HAP-1 (cell line): ENCODE data around the gene OGFOD3.
"Not testable (repeated sequence)": the region's sequence is repeated elsewhere in the genome, so short reads cannot be mapped to it uniquely, and the experiment has no call there.

Experiments
- DNase-seq, 2 experiments: peaks; one replicate each; pipeline ENCODE4 v3.0.0-alpha.2; 2016 to 2020; ENCODE audit warnings: low spot score in 2 of 2
- H3K27me3 ChIP-seq: fragments of 250-450 bp; sonication (Bioruptor Pico); 2 replicates; pipeline ENCODE4 v1.5.1; 2020; ENCODE audit warnings: low read depth, mild to moderate bottlenecking, moderate library complexity
- H3K36me3 ChIP-seq: fragments of 250-450 bp; sonication (Bioruptor Pico); replicated peaks from 2 replicates; pipeline ENCODE4 v1.5.1; 2020; ENCODE audit warnings: mild to moderate bottlenecking
- H3K4me1 ChIP-seq: fragments of 250-450 bp; sonication (Bioruptor Pico); 2 replicates; pipeline ENCODE4 v1.5.1; 2020; ENCODE audit warnings: mild to moderate bottlenecking
- H3K4me3 ChIP-seq: fragments of 250-450 bp; sonication (Bioruptor Pico); 2 replicates; pipeline ENCODE4 v1.5.1; 2020; ENCODE audit warnings: mild to moderate bottlenecking, moderate library complexity
- H3K9me3 ChIP-seq: fragments of 250-450 bp; sonication (Bioruptor Pico); 2 replicates; pipeline ENCODE4 v1.5.1; 2020; ENCODE audit warnings: mild to moderate bottlenecking, moderate library complexity
- in situ Hi-C: fragments of 300-500 bp; cut with MboI; formaldehyde crosslinking; loops from 3 replicates; pipeline ENCODE4 v1.14.3; 2020; ENCODE audit warnings: low sequenced_read_pairs, inconsistent platforms, mixed read lengths

The OGFOD3 gene

DNA sequence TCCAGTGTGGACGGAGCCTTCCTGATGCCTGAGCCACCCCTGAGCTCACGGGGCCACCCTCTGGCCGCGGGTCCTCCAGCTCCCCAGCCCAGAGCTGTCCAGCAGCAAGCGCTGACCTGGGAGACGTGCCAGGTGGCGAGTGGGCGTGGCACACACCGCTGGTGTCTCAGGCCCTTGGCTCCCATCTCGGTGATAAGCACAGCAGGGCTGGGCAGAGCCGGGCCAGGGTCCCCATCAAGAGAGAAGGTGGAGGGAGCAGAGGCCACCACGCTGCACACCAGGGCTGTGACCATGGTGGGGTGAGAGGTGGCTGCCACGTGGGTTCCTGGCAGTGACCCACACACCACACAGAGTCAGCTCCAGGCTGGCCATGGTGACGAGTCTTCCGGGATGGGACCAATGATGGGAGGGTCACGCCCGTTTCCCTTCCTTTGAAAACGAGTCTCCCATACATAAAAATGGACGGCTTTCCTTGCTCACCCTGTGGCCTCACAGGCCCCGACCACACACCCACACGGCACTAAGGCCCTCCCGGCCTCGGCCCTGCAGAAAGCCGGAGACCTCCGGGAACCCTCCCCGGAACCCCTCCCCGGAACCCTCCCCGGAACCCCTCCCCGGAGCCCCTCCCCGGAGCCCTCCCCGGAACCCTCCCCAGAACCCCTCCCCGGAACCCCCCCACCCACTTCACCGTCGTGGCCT, 30.0 kb downstream of the OGFOD3 start:
- DNase-seq: peak in 1 of 2 experiments; percentile 32
- Histone ChIP-seq H3K27me3 (peaks cover 6% of the 10 kb centered on the region; the same call in 1 of the 2 replicates), H3K36me3 (no peaks in the 10 kb centered on the region), H3K4me1 (no peaks in the 10 kb centered on the region), H3K9me3 (no peaks in the 10 kb centered on the region), H3K4me3 (no peak overlapping the region)
- in situ Hi-C loops: no loop called here

DNA sequence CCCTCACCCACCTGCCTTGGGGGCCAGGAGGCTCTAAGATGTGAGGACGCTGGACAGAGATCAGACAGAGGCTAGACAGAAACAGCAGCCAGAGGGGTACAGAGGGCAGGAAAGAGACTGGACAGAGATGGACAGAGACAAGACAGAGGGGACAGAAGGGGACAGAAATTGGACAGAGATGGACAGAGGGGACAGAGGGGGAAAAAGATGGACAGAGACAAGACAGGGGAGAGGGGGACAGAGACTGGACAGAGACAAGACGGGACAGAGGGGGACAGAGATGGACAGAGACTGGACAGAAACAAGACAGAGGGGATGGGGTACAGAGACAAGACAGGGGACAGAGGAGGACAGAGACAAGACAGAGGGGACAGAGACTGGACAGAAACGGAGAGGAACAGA, 30.7 kb downstream of the OGFOD3 start:
- Histone ChIP-seq H3K4me3 (no peak overlapping the region), H3K36me3 (no peaks in the 10 kb centered on the region), H3K4me1 (no peaks in the 10 kb centered on the region), H3K9me3 (no peaks in the 10 kb centered on the region), H3K27me3 (peaks cover 6% of the 10 kb centered on the region; the same call in 1 of the 2 replicates)
- in situ Hi-C loops: no loop called here
- no peak for DNase-seq

DNA sequence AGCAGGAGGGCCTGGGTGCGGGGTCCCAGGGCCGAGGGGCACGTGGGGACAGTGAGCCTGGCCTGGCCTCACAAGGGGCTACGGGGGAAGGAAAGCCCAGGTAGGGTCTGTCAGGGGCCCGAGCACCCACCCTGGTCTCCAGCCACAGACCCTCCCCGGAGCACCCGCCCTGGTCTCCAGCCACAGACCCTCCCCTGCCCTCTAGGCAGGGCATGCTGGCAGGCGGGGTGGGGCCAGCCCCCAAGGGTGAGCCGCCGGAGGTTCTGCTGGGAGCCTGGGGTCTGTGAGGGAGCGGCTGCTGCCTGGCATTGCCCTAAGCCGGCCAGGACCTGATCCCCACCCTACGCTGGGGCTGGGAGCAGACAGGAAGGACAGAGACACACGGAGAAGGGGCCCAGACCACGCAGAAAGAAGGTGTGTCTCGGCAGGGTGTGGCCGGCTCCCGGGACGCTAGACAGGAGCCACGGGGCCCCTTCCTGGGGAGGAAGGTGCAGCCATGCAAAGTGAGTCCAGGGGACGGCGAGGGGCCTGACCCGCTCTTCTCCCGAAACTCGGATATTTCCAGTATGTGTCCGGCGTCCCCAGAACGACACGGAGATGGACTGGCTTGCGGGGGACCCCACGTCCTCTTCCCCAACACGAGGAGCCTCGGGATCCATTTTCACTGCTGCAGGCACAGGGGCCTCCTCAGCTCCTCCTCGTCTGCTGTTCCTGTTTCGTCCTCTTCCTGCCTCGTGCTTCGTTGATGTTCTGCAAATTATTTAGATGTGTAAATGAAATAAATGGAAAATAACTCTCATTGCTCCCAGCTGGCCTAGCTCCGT, 31.3 kb downstream of the OGFOD3 start:
- Histone ChIP-seq H3K36me3 (no peaks in the 10 kb centered on the region), H3K4me3 (no peak overlapping the region), H3K9me3 (no peaks in the 10 kb centered on the region), H3K4me1 (no peaks in the 10 kb centered on the region), H3K27me3 (peaks cover 6% of the 10 kb centered on the region; the same call in 1 of the 2 replicates)
- no peak for DNase-seq
- in situ Hi-C loops: no loop called here

DNA sequence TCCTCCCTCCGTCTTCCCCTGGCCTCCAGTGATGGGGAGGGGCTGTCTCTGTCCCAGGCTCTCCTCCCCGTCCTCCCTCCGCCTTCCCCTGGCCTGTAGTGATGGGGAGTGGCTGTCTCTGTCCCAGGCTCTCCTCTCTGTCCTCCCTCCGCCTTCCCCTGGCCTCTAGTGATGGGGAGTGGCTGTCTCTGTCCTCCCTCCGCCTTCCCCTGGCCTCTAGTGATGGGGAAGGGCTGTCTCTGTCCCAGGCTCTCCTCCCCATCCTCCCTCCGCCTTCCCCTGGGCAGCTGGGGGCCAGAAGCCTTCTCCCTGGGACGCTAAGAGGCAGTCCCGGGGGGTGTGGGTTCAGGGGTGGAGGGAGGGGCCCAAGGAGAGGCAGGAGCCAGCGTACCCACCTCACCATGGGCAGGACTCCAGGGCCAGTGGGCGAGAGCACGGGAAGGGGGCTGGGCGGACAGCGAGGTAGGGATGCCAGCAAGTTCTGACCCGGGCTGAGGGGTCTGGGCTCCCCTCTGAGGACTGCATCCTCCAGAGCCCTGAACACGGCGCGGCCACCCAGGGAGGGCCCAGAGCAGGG, 32.0 kb downstream of the OGFOD3 start:
- in situ Hi-C loops: no loop called here
- no peak for DNase-seq

DNA sequence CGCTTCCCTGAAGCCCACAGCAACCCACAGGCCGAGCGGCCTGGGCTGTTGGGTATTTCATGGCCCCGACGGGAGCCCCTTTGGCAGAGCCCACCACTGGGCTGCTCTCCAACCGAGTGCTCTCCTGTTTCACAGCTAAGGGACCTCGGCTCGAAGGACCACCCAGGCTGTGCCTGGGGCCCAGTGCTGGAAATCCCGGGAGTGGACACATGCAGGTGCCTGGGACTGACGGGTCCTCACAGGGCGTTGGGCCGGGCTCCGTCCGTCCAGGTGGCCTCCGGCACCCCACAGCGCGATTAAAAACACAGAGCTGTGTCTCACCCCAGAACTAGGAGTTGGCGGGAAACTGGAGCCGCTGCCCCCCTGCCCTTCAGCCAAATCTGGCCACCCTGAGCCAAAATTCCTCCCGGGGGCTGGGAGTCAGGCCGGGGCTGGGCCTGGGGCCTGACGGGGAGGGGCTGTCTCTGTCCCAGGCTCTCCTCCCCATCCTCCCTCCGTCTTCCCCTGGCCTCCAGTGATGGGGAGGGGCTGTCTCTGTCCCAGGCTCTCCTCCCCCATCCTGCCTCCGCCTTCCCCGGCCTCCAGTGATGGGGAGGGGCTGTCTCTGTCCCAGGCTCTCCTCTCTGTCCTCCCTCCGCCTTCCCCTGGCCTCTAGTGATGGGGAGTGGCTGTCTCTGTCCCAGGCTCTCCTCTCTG, 32.7 kb downstream of the OGFOD3 start:
- no peak for DNase-seq
- H3K4me1 ChIP-seq: no peaks in the 10 kb centered on the region
- no peaks in the 10 kb centered on the region for H3K9me3 ChIP-seq
- H3K27me3 ChIP-seq: peaks cover 6% of the 10 kb centered on the region; the same call in 1 of the 2 replicates
- no peaks in the 10 kb centered on the region for H3K36me3 ChIP-seq
- in situ Hi-C loops: no loop called here
- no peak overlapping the region for H3K4me3 ChIP-seq

More for the DNA sequence above, 32.0 kb downstream of the OGFOD3 start:
- Histone ChIP-seq H3K4me1 (no peaks in the 10 kb centered on the region), H3K27me3 (peaks cover 6% of the 10 kb centered on the region; the same call in 1 of the 2 replicates), H3K4me3 (no peak overlapping the region), H3K36me3 (no peaks in the 10 kb centered on the region), H3K9me3 (no peaks in the 10 kb centered on the region)

DNA sequence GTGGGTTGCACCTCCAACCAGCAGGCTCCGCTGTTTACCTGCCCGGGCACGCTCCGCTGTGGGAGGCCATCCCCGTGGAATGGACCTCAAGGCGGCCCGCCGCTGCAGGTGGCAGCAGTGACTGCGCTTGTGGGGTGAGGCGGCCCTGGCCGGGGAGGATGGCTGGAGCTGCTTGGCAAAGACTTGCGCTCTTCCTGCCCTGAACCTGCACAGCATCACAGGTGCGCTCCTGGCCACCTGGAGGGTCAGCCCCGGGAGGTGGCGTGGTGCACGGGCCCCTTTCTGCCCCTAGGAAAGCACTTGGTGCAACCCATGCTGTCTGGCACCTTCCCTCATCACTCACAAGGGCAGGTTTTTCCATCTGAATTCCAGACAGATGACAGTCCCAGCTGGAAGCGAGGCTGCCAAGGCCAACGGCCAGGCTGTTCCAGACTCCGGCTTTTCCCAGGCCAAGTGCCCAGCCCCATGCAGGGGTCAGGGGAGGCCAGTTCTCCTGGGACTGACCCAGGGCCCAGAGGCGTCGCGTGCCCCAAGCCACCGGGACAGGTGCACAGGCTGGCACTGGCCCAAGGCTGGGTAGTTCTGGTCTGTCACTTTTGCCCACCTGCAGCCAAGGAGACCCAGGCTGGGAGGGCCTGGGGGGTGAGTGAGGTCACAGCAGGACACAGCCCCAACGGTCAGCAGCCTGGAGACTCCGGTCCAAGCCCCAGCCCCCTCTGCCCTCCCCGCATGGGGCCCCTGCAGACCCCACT, 33.5 kb downstream of the OGFOD3 start:
- no peaks in the 10 kb centered on the region for H3K9me3 ChIP-seq
- H3K36me3 ChIP-seq: no peaks in the 10 kb centered on the region
- H3K4me3 ChIP-seq: no peak overlapping the region
- no peak for DNase-seq
- peaks cover 6% of the 10 kb centered on the region; the same call in 1 of the 2 replicates for H3K27me3 ChIP-seq
- H3K4me1 ChIP-seq: no peaks in the 10 kb centered on the region
- in situ Hi-C loops: no loop called here

DNA sequence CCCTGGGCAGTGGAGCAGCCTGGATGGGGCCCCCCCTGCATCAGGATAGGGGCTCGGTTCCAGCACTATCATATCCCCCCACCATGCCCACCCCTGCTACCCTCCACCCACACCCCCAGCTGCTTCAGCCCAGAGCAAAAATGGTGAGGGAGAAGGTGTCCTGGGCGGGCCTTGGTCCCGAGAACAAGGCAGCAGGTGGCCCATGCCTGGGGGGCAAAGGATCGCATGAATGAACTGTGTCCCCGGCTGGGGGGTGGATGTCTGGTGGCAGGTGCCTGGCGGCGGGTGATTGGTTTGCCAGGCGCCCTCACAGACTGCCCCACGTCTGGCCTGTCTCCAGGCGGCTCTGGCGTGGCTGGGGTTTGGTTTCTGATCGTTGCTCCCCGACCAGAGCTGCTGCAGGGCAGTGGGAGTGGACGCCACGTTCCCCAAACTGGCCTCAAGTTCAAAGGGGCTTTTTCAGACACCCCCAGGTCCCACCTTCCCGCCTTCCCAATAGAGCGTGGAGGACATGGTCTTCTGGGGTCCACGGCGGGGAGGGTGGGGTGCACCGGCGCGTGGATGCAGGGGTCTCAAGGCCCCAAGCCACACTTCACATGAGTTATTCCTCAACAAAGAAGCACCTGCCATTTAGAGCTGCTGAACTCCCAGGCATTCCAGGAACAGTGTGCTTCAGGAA, 34.2 kb downstream of the OGFOD3 start:
- in situ Hi-C loops: no loop called here
- no peaks in the 10 kb centered on the region for H3K9me3 ChIP-seq
- H3K36me3 ChIP-seq: no peaks in the 10 kb centered on the region
- H3K27me3 ChIP-seq: peaks cover 6% of the 10 kb centered on the region; the same call in 1 of the 2 replicates
- H3K4me3 ChIP-seq: no peak overlapping the region
- no peaks in the 10 kb centered on the region for H3K4me1 ChIP-seq
- no peak for DNase-seq

DNA sequence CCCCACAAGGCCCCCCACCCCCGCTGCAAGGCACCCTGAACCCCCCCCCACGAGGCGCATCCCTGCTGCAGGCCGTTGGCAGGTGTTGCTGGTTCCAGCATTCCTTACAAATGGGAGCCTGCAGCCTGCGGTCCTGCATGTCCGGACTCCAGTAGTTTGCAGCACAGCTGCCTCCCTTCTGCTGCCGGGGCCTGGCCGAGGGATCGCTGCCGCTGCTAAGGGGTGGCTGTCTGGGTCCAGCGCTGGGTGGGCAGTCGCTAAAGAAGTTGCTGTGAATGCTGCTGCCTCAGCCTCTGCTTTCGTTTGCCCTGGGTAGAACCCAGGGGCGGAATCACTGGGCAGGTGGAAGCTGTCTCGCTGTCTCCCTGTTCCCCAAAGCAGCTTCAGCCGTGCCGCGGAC, 35.0 kb downstream of the OGFOD3 start:
- DNase-seq: no peak
- H3K27me3 ChIP-seq: peaks cover 6% of the 10 kb centered on the region; the same call in 1 of the 2 replicates
- in situ Hi-C loops: no loop called here
- no peak overlapping the region for H3K4me3 ChIP-seq
- no peaks in the 10 kb centered on the region for H3K36me3 ChIP-seq
- H3K9me3 ChIP-seq: no peaks in the 10 kb centered on the region
- H3K4me1 ChIP-seq: no peaks in the 10 kb centered on the region

DNA sequence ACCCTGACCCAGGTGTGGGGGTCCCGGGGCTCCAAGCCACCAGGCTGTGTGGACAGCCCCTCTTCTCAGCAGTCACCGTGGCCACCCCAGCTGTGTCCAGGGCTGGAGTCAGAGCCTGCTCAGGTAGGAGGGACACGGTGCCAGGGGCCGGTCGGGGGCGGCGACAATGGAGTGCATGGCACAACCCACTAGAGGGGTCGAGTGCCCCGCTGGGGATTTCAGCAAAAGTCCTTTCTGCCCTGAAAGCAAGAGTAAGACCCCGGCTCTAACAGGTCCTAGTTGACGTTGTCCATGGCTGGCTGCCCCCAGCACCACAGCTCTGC, 35.5 kb downstream of the OGFOD3 start:
- H3K9me3 ChIP-seq: no peaks in the 10 kb centered on the region
- H3K4me3 ChIP-seq: no peak overlapping the region
- in situ Hi-C loops: no loop called here
- peaks cover 6% of the 10 kb centered on the region; the same call in 1 of the 2 replicates for H3K27me3 ChIP-seq
- H3K36me3 ChIP-seq: no peaks in the 10 kb centered on the region
- DNase-seq: no peak
- H3K4me1 ChIP-seq: no peaks in the 10 kb centered on the region

DNA sequence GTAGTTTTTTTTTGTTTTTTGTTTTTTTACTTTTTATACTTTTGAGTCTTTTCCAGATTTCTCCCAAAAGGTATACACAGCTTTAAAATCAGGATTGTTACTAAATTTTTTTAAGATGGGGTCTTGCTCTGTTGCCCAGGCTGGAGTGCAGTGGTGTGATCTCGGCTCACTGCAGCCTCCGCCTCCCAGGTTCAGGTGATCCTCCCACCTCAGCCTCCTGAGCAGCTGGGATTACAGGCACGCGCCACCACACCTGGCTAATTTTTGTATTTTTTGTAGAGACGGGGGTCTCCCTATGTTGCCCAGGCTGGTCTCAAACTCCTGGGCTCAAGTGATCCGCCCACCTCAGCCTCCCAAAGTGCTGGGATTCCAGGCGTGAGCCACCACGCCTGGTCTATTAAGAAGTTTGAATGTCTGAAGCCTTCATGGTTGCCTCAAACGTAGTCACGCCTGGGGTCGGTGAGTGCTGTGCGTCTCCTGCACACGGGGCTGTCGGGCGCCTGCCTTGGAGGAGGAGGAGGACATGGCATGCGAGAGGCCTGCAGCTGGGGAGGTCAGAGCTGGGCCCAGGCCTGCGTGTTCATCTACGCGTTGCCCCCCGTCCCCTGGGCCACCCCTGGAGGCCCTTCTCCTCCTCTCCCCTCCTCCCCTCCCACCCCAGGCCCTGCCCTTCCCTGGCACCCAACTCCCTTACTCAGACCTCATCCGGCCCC, 36.0 kb downstream of the OGFOD3 start:
- H3K9me3 ChIP-seq, H3K4me1 ChIP-seq, H3K36me3 ChIP-seq, H3K4me3 ChIP-seq, H3K27me3 ChIP-seq, DNase-seq, in situ Hi-C loops: not testable (repeated sequence)

DNA sequence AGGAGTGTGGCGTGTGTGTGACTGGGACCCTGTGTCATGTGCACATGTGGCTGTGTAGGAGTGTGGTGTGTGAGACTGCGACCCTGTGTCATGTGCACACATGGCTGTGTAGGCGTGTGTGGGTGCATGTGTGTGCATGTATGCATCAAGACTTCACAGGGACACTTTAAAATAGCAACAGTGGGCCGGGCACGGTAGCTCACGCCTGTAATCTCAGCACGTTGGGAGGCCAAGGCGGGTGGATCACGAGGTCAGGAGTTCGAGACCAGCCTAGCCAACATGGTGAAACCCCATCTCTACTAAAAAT, 36.7 kb downstream of the OGFOD3 start:
- DNase-seq, in situ Hi-C loops, H3K4me3 ChIP-seq, H3K4me1 ChIP-seq, H3K9me3 ChIP-seq, H3K36me3 ChIP-seq, H3K27me3 ChIP-seq: not testable (repeated sequence)

DNA sequence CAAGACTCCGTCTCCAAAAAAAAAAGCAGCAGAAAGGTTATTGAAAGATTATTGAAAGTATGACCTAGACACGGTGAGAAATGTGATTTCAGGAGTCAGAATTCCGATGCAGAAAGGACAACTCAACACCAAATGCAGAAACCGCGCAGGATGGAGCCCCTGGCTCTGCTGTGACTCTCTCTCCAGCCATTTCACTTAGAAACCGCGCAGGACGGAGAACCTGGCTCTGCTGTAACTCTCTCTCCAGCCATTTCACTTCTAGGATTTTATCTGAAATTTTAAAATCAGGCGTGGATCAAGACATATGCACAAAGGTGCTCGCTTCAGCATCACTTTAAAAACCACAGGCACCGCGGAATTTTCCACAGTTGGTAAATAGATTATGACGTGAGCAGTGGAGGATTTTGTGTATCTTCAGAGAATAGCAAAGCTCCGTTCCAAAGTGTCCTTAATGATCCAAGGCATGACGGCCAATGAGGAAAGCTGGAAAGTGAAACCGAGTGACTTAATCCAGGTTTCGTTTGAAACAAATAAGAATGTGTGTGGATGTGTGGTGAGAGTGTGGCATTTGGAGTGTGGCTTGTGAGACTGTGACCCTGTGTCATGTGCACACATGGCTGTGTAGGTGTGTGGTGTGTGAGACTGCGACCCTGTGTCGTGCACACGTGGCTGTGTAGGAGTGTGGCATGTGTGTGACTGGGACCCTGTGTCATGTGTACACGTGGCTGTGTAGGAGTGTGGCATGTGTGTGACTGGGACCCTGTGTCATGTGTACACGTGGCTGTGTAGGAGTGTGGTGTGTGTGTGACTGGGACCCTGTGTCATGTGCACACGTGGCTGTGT, 37.3 kb downstream of the OGFOD3 start:
- in situ Hi-C loops: no loop called here
- no peaks in the 10 kb centered on the region for H3K27me3 ChIP-seq
- no peaks in the 10 kb centered on the region for H3K36me3 ChIP-seq
- H3K4me1 ChIP-seq: no peaks in the 10 kb centered on the region
- no peaks in the 10 kb centered on the region for H3K9me3 ChIP-seq
- DNase-seq: no peak
- H3K4me3 ChIP-seq: no peak overlapping the region
